Activated gamma-delta T cell treated with anti-CD3 and anti-CD28 coated beads, Interleukin-2, amount 50 U/mL, for 16 hours (primary cell): ENCODE data around the gene CNGA1.

Experiments
- DNase-seq: peaks from one replicate; pipeline ENCODE4 v3.0.0-alpha.2; 2020; ENCODE audit warnings: low read depth

Gene CNGA1

DNA sequence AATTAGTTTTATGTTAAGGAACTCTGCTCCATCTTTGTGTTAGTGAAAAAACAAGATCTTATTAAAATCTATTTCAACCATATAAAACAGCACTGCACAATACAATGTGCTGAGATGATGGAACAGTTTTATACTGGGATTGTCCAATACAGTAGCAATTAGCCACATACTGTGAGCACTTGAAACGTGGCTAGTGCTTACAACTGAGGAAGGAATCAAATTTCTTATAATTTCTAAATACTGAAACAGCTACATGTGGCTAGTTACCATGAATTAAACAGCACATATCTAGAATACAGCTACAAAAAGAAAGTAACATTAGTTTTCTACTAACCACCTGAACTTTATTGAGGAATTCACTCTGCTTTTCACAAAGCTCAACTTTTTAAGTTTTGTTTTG is 116.8 kb downstream of the CNGA1 start:
- DNase-seq = no peak

DNA sequence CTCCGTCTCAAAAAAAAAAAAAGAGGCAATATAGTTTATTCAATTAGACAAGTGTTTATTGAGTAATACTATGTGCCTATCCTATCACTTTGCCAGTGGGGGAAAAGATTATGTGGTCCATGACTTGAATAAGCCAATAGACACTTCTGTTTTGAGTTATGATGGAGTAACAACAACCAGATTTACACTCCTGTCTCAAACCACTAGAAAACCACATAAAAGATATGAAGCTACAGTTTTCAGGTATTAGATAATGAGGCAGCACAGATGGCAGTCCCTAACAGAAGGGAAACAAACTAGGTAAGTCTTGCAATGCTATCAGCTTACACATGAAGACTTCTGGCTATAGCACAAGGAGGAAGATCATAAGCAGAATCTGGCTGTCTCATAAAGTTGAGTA is 124.6 kb downstream of the CNGA1 start:
- no peak for DNase-seq
